ENCODE measurements around the gene TRIM71.
A peak's percentile ranks its signal among the peaks of the same experiment; 100 is the strongest.
"Not testable (repeated sequence)": the region's sequence is repeated elsewhere in the genome, so short reads cannot be mapped to it uniquely, and the experiment has no call there.

The TRIM71 gene

DNA sequence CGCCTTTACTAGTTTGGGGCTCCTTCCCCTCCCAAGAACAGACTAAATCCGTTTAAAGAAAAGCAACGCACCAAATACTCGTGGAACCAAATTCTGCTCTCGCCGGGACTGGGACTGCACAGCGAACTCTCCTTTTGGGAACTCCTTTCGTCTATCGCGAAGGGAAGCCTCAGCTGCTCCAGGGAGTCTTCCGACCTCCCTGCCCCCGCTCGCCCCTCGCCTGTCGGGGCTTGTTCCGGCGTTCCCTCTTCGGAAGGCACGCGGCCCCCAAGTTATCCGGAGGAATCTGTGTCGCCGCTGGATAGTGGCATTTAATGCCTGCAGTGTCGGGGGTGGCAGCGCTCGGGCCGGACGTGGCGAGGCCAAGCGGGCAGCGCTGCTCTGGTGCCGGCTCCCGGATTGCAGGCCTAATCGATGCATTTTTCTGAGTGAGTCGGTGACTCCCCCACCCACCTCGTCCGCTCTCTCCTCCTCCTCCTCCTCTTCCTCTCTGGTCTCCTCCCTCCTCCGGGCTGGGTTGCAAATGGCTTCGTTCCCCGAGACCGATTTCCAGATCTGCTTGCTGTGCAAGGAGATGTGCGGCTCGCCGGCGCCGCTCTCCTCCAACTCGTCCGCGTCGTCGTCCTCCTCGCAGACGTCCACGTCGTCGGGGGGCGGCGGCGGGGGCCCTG lies at the start of gene TRIM71:
Gene TRIM71, plus strand, starts transcription at position 440 of the 671 bp plus-strand sequence. Its CDS starts 84 bp downstream, at position 524.
- DNase-seq (ENCODE audit: low spot score): no peak

DNA sequence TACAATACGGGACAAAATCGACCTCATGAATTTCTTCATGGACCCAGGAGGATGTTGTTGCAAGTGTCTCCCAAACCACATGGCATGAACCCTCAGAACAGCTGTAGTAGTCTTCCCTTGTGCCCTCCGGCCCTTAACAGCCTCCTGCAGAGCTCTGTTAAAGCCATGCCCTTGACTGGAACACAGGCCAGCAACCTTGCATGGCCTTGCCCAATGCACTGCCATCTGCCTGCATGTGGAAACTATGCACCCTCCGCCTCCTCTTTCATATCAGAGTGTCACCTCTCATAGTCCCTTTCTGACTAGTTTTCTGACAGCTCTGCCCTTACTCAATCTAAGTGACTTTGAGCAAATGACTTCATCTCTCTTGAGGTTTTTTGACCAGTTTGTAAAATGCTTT lies 39.4 kb upstream of the TRIM71 start:
- no peak for DNase-seq (ENCODE audit: low spot score)

DNA sequence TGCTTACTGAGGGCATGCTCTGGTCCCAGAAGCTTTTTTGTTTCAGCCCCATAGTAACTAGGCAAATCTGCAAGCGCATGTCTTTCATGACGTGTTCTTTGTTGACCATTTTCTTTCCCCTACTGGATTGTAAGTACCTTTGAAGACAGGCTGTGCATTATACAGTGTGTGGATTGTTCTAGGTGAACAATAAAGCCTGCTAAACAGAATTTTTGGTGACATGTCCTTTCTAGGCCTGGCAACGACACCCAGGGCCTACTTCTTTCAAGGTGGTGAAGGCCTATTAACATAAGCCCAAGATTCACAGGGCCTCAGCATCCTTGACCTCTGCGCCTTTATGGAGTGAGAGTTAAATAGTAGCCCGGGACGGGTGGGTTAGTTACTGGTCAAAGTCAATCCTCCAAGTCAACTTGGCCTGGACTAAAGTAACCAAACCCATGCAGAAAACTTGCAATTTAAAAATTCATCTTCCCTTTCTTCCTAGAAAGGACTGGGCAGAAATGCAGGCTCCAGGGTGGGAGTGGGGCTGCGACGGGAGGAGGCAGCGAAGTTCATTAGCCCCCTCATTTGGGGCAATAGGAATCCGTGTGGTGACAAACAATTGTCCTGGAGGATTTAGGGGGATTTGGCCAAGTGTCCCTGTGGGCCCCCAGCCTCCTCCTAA lies 37.6 kb upstream of the TRIM71 start:
- DNase-seq (ENCODE audit: low spot score): no peak

DNA sequence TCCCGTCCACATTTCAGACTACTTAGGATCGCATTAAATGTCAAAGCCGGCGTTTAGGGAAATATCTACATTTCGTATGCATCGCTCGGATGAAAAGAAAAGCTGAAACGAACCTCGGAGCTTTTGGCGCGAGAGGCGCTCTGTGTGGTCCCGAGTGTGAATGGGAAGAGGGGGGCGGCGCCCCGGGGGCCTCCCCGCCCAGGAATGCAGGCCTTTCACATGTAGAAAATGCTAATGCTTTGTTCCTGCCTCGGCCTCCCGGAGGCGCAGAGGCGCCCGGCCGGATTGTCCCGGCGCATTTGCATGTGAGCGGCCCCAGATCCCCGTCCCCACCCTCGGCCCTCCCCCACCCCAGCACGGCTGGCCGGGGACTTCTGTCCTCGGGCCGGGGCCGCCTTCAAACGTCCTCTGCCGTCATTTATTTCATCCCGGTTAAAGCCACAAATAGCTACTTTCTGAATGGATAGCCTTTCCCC lies 37.0 kb upstream of the TRIM71 start:
- peak; percentile 41 for DNase-seq (ENCODE audit: low spot score)

DNA sequence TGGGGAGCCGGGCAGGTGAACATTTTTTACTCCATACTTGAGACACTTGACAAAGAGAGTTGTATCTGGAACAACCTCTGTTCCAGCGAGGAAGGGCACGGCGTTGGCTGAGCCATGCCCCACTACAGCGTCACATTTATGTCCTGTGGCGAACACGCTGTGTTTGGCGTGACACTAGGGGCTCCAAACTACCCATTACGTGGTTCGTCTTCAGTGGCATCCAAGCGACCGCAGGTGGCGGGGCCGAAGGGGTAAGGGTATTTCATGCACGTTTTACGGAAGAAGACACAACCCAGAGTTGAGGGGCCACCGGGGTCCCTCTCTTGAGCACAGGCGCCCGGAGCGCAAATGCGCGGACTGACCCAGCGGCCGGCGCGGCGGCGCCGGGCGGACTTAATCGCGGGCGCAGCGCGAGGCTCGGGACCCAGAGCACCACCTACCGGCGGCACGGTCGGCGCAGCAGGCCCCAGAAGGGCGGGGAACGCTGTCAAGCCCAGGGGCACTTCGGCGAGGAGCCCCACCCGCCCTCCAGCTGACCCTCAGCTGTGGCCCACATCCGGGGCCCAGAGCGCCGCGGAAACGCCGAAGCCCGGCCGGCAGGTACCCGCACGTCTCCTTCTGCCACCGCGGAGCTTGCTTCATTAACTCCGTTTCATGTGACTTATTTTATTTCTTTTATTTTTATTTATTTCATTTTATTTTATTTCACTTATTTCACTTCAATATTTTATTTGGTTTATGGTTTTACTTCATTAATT lies 36.4 kb upstream of the TRIM71 start:
- peak; percentile 76 for DNase-seq (ENCODE audit: low spot score)

DNA sequence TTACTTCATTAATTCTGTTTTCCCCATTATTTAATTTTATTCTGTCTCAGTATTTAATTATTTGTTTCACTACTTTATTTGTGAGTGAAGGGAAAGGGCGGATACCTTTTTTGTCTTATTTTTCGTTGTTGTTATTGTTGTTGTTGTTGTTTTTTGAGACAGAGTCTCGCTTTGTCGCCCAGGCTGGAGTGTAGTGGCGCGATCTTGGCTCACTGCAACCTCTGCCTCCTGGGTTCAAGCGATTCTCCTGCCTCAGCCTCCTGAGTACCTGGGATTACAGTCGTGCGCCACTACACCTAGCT lies 35.9 kb upstream of the TRIM71 start:
- not testable (repeated sequence) for DNase-seq (ENCODE audit: low spot score)

DNA sequence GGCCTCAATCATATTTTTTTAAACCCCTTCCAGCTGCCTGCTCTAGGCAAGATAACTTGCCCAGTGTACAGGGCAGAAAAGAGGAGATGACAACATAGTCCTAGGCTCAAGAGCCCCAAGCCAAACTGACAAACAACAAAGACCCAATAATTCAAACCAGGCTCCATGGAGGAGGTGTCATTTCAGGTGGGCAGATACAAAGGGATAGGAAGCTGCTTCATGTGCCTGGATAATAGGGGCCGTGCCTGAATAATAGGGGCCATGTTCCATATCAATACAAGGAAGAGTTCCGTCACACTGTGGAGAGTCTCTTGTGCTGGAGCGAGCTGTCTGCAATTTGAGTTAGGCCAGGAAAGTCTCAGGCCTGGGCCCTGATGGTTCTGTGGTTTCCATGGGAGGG lies 35.4 kb upstream of the TRIM71 start:
- no peak for DNase-seq (ENCODE audit: low spot score)

DNA sequence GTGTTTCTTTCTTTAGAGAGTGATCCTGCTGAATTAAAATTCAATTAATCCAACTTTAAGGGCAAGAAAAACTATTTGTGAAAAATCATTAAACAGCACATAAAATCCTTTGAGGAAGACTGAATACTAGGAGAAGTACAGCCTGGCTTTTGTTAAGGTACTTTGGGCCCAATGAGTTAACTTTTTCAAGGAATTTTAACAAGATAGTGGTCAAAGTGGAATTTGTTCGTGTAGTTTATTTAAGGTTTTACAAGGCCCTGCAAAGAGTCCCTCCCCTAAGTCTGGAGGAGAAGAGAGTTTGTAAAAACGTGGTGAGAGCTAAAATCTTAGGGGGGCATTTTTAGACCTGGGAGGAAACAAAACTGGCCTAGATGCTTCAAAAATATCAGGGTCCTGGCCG lies 26.0 kb upstream of the TRIM71 start:
- no peak for DNase-seq (ENCODE audit: low spot score)

DNA sequence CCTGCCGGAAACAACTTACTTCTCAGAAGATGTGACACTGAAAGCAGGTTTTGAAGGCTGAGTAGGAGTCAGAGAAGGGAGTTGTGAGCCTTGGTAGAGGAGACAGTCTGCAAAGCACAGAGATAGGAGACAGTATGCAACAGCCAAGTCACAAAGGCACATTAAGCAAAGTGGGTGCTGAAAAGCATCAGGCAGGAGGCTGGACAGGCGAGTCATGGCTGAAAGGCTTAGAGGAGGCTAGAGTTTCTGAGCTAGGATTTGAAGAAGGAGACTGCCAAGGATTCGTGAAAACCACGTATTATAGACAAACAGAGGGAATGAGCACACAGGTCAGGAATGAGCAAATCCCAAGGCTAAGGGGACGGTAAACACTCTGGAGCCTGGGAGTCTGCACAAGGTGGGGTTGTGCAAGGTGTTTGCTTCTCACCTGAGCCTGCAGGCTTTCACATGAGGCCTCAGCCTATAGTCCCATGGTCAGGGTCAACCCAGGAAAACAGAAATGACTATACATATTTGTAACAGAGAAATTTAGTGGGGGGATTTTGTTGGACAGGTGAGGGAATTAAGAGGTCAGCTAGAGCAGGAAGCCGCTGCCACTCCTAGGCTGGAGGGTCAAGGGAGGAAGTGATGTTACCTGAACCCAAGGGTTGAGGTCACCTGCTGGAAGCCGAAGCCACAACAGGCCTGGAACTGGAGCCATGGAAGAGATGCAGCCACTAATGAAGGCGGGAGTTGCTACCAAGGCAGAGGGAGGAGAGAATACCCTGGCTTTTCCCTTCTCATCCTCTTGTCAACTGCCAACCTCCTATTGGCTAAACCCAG lies 23.1 kb upstream of the TRIM71 start:
- DNase-seq (ENCODE audit: low spot score): no peak

DNA sequence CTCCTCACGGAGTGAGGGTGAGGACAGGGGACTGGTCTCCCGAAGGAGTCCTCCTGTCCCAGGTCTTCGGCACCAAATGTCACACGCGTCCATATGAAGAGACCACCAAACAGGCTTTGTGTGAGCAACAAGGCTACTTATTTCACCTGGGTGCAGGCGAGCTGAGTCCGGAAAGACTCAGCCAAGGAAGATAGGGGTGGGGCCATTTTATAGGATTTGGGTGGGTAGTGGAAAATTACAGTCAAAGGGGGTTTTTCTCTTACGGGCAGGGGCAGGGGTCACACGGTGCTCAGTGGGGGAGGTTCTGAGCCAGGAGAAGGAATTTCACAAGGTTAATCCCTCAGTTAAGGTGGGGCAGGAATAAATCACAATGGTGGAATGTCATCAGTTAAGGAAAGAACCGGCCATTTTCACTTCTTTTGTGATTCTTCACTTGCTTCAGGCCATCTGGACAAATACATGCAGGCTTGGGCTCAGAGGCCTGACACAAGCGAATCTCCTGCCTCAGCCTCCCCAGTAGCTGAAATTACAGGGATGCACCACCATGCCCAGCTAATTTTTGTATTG lies 21.3 kb upstream of the TRIM71 start:
- not testable (repeated sequence) for DNase-seq (ENCODE audit: low spot score)

DNA sequence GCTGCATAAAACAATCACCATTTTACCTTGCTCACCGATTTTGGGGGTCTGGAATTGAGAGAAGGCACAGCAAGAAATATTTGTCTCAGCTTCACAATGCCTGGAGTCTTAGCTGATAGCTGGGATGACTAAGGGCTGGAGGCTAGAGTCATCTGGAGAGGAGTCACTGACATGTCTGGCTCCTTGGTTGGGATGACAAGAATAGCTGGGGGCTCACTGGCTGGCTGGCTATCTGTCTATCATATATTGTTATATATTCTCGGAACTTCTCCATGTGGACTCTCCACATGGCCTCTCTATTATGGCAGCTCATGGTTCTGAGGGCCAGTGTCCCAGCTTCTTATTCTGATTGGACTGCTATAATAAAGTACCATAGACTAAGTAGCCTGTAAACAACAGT lies 20.0 kb upstream of the TRIM71 start:
- no peak for DNase-seq (ENCODE audit: low spot score)

DNA sequence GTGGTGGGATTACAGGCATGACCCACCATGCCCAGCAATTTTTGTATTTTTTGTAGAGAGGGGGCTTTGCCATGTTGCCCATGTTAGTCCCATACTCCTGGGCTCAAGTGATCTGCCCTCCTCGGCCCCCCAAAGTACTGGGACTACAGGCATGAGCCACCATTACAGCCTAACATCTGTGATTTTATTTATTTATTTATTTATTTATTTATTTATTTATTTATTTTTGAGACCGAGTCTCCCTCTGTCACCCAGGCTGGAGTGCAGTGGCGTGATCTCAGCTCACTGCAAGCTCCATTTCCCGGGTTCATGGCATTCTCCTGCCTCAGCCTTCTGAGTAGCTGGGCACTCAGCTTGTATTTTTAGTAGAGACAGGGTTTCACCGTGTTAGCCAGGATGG lies 16.4 kb upstream of the TRIM71 start:
- DNase-seq (ENCODE audit: low spot score): not testable (repeated sequence)

DNA sequence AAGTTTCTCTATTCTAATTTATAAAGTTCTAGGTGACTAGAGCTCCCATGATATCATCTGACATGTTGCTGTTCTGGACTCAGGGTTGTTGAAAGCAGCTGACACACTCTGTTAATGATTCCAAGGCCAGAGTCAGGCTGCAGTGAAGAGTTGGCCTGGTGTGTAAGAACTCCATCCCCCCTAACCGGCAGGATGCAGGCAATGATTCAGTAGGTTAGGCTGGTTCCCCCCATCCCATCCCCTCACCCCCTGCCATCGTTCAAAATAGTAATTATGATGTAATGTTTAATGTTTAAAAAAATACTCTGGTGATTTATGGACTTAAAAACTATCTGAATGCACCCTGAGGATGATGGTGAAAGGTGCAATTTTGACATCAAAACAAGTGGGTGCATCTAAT lies 4.6 kb upstream of the TRIM71 start:
- no peak for DNase-seq (ENCODE audit: low spot score)

DNA sequence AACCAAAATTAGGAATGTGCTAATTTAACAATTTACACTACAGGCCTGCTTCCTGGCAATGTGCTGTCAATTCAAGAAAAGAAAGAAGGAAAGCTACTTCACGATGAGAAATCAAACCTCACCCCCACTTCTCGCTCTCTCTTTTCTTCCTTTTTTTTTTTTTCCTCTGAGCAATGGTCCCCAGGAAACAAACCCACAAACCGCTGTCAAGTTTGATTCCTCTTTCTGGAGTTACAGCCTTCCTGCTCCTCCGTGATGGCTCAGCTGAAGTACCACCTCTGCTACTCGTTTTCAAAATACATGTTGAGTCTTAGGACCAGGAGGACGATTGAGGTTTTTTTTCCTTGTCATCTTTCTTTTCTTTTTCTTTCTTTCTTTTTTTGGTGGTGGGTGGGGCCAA lies 3.4 kb upstream of the TRIM71 start:
- DNase-seq (ENCODE audit: low spot score): no peak

DNA sequence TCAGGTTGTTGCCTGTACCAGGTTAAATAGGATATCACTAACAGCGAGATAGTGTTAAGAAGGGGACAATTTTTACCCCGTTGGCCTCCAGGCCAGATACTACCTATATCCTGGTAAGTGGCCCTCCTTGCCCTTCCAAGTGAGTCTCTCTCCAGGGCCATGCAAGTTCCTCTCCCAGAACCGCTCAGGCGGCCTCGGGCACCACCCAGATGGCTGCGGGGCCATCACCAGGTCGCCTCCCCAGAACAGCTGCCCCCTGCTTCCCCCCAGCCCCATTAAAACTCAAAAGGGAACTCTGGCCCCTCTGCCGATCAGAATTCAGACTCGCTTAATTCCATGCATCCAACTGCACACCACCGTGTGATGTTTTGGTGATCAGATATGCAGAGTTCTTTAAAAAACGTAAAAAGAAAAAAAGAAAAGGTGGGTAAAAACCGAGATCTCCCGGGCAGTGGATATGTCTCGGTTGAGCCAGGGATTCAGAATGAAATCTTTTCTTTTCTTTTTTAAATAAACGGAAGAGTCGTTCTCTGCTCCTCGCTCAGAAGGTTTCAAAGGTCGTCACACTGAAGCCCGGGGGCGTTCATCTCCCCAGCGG lies 1.9 kb upstream of the TRIM71 start:
- no peak for DNase-seq (ENCODE audit: low spot score)

DNA sequence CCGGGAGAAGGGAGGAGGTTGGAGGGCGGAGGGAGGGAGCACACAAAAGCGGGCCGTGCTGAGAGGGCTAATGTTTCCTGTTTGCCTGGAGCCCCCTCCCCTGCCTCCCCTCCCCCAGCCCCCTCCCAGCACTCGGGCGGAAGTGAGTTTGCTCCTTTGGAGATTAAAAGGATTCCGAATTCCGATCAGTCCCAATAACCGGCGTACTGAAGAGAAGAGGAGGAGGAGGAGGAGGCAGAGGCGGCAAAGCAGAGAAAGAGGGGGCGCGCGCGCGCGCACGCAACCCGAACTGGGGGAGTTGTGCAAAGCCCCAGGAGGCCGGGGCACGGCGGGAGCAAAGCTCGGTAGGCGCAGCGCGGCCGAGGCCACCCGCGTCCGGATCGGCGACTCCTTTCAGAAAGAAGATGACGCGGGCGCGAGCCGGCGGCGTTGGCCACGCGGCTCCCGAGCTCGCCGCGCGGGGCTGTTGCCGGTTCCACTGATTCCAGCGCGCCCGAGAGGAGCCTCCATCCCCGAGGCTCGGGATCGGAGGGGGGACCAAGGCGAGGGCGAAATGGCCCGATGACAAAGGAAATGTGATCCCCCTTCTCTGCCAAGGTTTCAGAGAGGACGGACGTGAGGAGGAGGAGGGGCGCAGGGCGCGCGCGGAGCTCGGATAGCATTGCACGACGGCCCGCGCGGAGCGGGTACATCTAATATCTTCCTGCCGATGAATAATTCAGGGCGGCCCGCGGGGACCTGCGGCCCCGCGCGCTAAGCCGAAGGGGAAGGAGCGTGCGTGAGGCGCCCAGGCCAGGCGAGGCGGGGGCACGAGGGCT lies 1.1 kb upstream of the TRIM71 start:
- DNase-seq (ENCODE audit: low spot score): peak; percentile 22

DNA sequence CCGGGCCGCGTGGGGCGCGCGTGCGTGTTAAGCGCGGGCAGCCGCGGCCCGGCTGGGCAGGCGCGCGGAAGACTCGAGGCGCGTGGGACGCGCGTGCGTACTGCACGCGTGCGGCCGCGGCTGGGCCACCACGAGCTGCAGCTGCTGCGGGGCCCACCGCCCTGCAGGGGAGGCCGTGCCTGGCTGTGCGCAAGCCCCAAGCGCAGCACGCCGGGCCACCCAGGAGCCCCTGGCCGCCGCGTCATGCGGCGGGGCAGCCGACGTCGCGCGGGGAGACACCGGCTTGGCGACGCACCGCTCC lies 590 bp upstream of the TRIM71 start:
- no peak for DNase-seq (ENCODE audit: low spot score)

DNA sequence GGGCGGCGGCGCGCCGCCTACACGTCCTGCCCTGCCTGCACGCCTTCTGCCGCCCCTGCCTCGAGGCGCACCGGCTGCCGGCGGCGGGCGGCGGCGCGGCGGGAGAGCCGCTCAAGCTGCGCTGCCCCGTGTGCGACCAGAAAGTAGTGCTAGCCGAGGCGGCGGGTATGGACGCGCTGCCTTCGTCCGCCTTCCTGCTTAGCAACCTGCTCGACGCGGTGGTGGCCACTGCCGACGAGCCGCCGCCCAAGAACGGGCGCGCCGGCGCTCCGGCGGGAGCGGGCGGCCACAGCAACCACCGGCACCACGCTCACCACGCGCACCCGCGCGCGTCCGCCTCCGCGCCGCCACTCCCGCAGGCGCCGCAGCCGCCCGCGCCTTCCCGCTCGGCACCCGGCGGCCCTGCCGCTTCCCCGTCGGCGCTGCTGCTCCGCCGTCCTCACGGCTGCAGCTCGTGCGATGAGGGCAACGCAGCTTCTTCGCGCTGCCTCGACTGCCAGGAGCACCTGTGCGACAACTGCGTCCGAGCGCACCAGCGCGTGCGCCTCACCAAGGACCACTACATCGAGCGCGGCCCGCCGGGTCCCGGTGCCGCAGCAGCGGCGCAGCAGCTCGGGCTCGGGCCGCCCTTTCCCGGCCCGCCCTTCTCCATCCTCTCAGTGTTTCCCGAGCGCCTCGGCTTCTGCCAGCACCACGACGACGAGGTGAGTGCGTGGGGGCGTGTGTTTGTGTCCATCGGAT lies 602 bp downstream of the TRIM71 start:
- no peak for DNase-seq (ENCODE audit: low spot score)

DNA sequence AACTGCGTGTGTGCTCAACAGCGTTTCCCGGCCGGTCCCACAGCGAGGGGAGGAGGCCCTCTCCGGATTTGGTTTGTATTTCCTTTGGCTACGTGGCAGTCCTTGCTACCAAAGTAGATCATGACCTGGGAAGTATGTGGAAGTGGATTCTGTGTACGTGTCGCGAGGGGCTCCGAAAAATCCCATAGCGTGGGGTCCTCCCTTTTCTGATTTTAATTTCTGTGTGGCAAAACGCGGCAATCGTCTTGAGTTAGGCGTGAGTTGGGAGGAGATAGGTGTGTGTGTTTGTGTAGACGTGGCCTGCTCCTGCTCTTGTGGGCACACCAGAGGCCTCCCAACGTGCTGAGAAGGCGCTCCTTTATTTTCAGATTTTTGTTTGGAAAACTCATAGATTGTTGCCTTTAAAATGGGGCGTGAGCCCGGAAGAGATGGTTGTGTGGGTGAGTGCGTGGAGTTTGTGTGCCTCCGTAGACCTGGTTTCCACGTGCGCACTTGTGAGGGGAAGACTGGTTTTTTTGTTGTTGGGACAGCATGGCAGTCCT lies 1.2 kb downstream of the TRIM71 start:
- no peak for DNase-seq (ENCODE audit: low spot score)
